GM12878 (cell line): ENCODE results near the gene P4HTM. TPM values are rescaled to one million over a fixed set of nuclear protein-coding genes. Genes with fewer than 3 reads are reported as not detected.

ENCODE experiments used
- BCLAF1 ChIP-seq: fragments of 450-650 bp; IDR thresholded peaks from 2 replicates; pipeline ENCODE4 v1.6.1; 2017; ENCODE audit warnings: antibody characterized with exemption, mild to moderate bottlenecking, moderate library complexity
- HCFC1 ChIP-seq: fragments of 150-350 bp; IDR thresholded peaks from 2 replicates; pipeline ENCODE4 v1.6.1; 2014; ENCODE audit warnings: low read length
- MXI1 ChIP-seq: fragments of 150-350 bp; IDR thresholded peaks from 2 replicates; pipeline ENCODE4 v1.6.1; 2011; ENCODE audit warnings: low read depth, mild to moderate bottlenecking, inconsistent platforms, low read length, improper control_type of control experiment
- MYB ChIP-seq: fragments of 150-350 bp; IDR thresholded peaks from 2 replicates; pipeline ENCODE4 v1.6.1; 2014; ENCODE audit warnings: mild to moderate bottlenecking, low read depth, low read length, borderline replicate concordance
- NFYB ChIP-seq: IDR thresholded peaks from 2 replicates; pipeline ENCODE4 v1.6.1; 2011; ENCODE audit warnings: low read depth, mild to moderate bottlenecking, low read length, improper control_type of control experiment, moderate library complexity; ENCODE audit not compliant: insufficient read depth
- NR2C1 ChIP-seq: fragments of 450-650 bp; IDR thresholded peaks from 2 replicates; pipeline ENCODE4 v1.6.1; 2017; ENCODE audit warnings: antibody characterized with exemption, mild to moderate bottlenecking, moderate library complexity
- RBBP5 ChIP-seq: fragments of 200-600 bp; sonication (generic); conservative IDR thresholded peaks from 2 replicates; pipeline ENCODE4 v1.6.1; 2016
- SMAD1 ChIP-seq: fragments of 450-650 bp; IDR thresholded peaks from 2 replicates; pipeline ENCODE4 v1.6.1; 2018; ENCODE audit warnings: mild to moderate bottlenecking, low read depth; ENCODE audit not compliant: partially characterized antibody
- polyA plus RNA-seq, 11 experiments: library from polyadenylated mRNA; depleted of rRNA in 4 of 11; unstranded in 6 of 11; stranded (reverse) in 5 of 11; fragments of >200 nt; fragmentation: Nextera tagmentation in 4 of 11; fragmentation: Illumina TruSeq in 1 of 11; extraction: Ambion mirVana in 4 of 11; extraction: Trizol in 1 of 11; gene quantifications; 1 replicate in 1 of 11; 2 replicates in 10 of 11; pipeline versions ENCODE4 v1.2.1 to v1.2.3, GENCODE V29; 2011 to 2016; ENCODE audit warnings: inconsistent platforms in 2 of 11, missing spikeins in 2 of 11, low read depth in 1 of 11
- total RNA-seq, 4 experiments: library from RNA; depleted of rRNA in 3 of 4; stranded (reverse); fragments of >200 nt in 3 of 4; fragmentation: Illumina TruSeq in 1 of 4; extraction: Trizol in 1 of 4; gene quantifications; 2 replicates each; pipeline versions ENCODE4 v1.2.1 to v1.2.3, GENCODE V29; 2013 to 2021
- TF ChIP-seq, protein P1 (sequence below): IDR thresholded peaks from 2 replicates; pipeline ENCODE4 v1.6.1; 2012; ENCODE audit warnings: low read depth, low read length, improper control_type of control experiment

The P4HTM gene
- total and polyA plus RNA-seq, 10 of the 15 experiments (the other 5 are each of a cell fraction or from before 2014, with no cell fraction given) = 0.76 to 28.8 (median 22.9) TPM

DNA sequence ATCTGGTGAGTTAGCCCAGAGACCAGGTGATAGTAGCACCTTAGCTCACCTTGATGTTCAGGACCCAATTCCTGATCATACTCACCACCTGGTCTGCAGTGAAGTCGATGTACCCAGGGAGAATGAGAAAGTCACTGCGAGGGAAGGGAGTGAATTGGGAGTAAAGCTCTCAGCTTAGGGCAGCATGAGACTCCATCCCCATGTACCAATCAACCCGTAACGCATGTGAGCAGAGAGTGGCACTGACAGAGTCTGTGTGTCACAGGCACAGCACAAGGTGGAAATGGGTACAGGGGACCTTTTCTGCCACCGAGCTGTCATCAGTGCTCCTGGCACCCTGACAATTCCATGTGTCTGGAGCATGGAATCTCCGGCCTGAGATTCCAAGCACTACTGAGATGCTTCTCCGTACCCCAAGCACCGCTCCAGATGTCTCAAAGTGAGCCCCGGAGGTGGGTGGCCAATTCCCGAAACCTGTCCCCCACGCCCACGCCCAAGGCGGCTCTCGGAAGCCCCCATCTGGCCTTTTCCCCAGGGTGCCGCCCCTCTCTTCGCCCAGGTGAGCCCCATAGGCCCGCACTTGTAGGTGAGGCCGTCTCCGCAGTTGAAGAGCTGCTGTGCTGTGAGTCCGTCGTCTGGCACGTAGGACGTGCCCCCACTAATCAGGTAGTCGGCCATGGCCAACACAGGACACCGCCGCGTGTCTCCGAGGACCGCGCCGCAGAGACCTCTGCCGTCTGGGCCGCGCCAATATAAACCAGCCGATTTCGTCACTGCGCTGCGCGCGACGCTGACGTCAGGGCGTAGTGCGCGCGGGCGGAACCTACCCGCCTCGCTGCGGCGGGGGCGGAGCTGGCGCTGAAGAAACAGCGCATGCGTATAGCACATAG, 38.9 kb downstream of the P4HTM start, which contains the start of gene IMPDH2 (continued):
- TF ChIP-seq, protein P1, sequence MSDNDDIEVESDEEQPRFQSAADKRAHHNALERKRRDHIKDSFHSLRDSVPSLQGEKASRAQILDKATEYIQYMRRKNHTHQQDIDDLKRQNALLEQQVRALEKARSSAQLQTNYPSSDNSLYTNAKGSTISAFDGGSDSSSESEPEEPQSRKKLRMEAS = peak; percentile 93
- TF ChIP-seq RBBP5 = no peak
- TF ChIP-seq NR2C1 = no peak
- TF ChIP-seq BCLAF1 = no peak
- peak; percentile 48 for TF ChIP-seq SMAD1
- TF ChIP-seq HCFC1 = peak; percentile 51; the same call in 1 of the 2 replicates
- no peak for TF ChIP-seq MYB
- TF ChIP-seq MXI1 = peak; percentile 92
- TF ChIP-seq NFYB = no peak
- TF ChIP-seq, all 136 proteins: peak for 55
